Skeletal muscle satellite cell (primary cell): ENCODE data around the gene RETSAT.
"Not testable (repeated sequence)": the region's sequence is repeated elsewhere in the genome, so short reads cannot be mapped to it uniquely, and the experiment has no call there.

Experiments used
- H3K27me3 ChIP-seq: 2 replicates; pipeline ENCODE4 v1.7.0; 2013; ENCODE audit warnings: low read length; ENCODE audit not compliant: control insufficient read depth, insufficient read depth
- H3K36me3 ChIP-seq: 2 replicates; pipeline ENCODE4 v1.7.0; 2013; ENCODE audit warnings: mild to moderate bottlenecking, control low read depth, low read length; ENCODE audit not compliant: insufficient read depth
- H3K4me1 ChIP-seq: 2 replicates; pipeline ENCODE4 v1.7.0; 2013; ENCODE audit warnings: low read length; ENCODE audit not compliant: control insufficient read depth, insufficient read depth
- H3K4me2 ChIP-seq: 2 replicates; pipeline ENCODE4 v1.7.0; 2013; ENCODE audit warnings: mild to moderate bottlenecking, low read length
- H3K4me3 ChIP-seq: 2 replicates; pipeline ENCODE4 v1.7.0; 2013; ENCODE audit warnings: low read length
- H3K9ac ChIP-seq: 2 replicates; pipeline ENCODE4 v1.7.0; 2013; ENCODE audit warnings: mild to moderate bottlenecking, low read depth, low read length, moderate library complexity
- H3K9me3 ChIP-seq: replicated peaks from 2 replicates; pipeline ENCODE4 v1.7.0; 2013; ENCODE audit warnings: mild to moderate bottlenecking, control low read depth, low read length

RETSAT gene

GRCh38 chr2:85327822-85328617 lies 26.3 kb downstream of the RETSAT start, which contains the start of gene TGOLN2:
Gene TGOLN2 (minus strand): TSS chr2:85327989. CDS start chr2:85327962, 27 bp downstream.
- Histone ChIP-seq H3K4me3 (peak within 1 kb of the TSS; percentile 92), H3K4me2 (peak within 1 kb of the TSS; percentile 97), H3K27me3 (no peaks in the 10 kb centered on the region), H3K9me3 (no peaks in the 10 kb centered on the region), H3K9ac (peak within 1 kb of the TSS; percentile 94), H3K4me1 (peaks cover 14% of the 10 kb centered on the region), H3K36me3 (peaks cover 31% of the 10 kb centered on the region)

- no peaks in the 10 kb centered on the region for H3K9me3 ChIP-seq
- peak overlapping the region; percentile 94 for H3K9ac ChIP-seq
- H3K4me3 ChIP-seq, result peak overlapping the region; percentile 92
- peaks cover 14% of the 10 kb centered on the region for H3K4me1 ChIP-seq
- no peaks in the 10 kb centered on the region for H3K27me3 ChIP-seq
- peak overlapping the region; percentile 97 for H3K4me2 ChIP-seq
- H3K36me3 ChIP-seq, result peaks cover 37% of the 10 kb centered on the region
These were observed 27.0 kb downstream of the RETSAT start for GRCh38 chr2:85327160-85327821.

- peaks cover 14% of the 10 kb centered on the region for H3K4me1 ChIP-seq
- peak overlapping the region; percentile 94 for H3K9ac ChIP-seq
- H3K4me2 ChIP-seq, result peak overlapping the region; percentile 97
- no peaks in the 10 kb centered on the region for H3K27me3 ChIP-seq
- H3K4me3 ChIP-seq, result peak overlapping the region; percentile 92
- H3K36me3 ChIP-seq, result peaks cover 44% of the 10 kb centered on the region
- no peaks in the 10 kb centered on the region for H3K9me3 ChIP-seq
These were observed 27.7 kb downstream of the RETSAT start for GRCh38 chr2:85326406-85327159.

GRCh38 chr2:85325466-85325811 lies 28.9 kb downstream of the RETSAT start:
- Histone ChIP-seq H3K4me1 (peaks cover 14% of the 10 kb centered on the region), H3K27me3 (no peaks in the 10 kb centered on the region)

GRCh38 chr2:85324639-85325465 lies 29.5 kb downstream of the RETSAT start:
- no peaks in the 10 kb centered on the region for H3K27me3 ChIP-seq
- no peaks in the 10 kb centered on the region for H3K9me3 ChIP-seq
- H3K4me2 ChIP-seq, result peak overlapping the region; percentile 97
- peak overlapping the region; percentile 34 for H3K9ac ChIP-seq
- H3K36me3 ChIP-seq, result peaks cover 62% of the 10 kb centered on the region
- H3K4me3 ChIP-seq, result peak overlapping the region; percentile 92
- peaks cover 14% of the 10 kb centered on the region for H3K4me1 ChIP-seq

More at GRCh38 chr2:85325466-85325811, 28.9 kb downstream of the RETSAT start:
- Histone ChIP-seq H3K36me3 (peaks cover 56% of the 10 kb centered on the region), H3K9ac (peak overlapping the region; percentile 94), H3K9me3 (no peaks in the 10 kb centered on the region), H3K4me2 (peak overlapping the region; percentile 97), H3K4me3 (peak overlapping the region; percentile 92)

- H3K9ac ChIP-seq, H3K27me3 ChIP-seq, H3K4me2 ChIP-seq, H3K4me3 ChIP-seq, H3K9me3 ChIP-seq: not testable (repeated sequence)
- Histone ChIP-seq H3K4me1 (peaks cover 14% of the 10 kb centered on the region), H3K36me3 (peaks cover 68% of the 10 kb centered on the region)
These were observed 30.4 kb downstream of the RETSAT start for GRCh38 chr2:85323988-85324367.

- peaks cover 19% of the 10 kb centered on the region for H3K4me1 ChIP-seq
- peaks cover 68% of the 10 kb centered on the region for H3K36me3 ChIP-seq
- no peak overlapping the region for H3K4me3 ChIP-seq
- no peaks in the 10 kb centered on the region for H3K27me3 ChIP-seq
- H3K9ac ChIP-seq, result no peak overlapping the region
- no peaks in the 10 kb centered on the region for H3K9me3 ChIP-seq
- no peak overlapping the region for H3K4me2 ChIP-seq
These were observed 30.9 kb downstream of the RETSAT start for GRCh38 chr2:85323351-85323987.

- H3K4me1 ChIP-seq, result peaks cover 14% of the 10 kb centered on the region
- H3K9ac ChIP-seq, result no peak overlapping the region
- H3K4me2 ChIP-seq, result no peak overlapping the region
- H3K27me3 ChIP-seq, result no peaks in the 10 kb centered on the region
- peaks cover 72% of the 10 kb centered on the region for H3K36me3 ChIP-seq
- no peaks in the 10 kb centered on the region for H3K9me3 ChIP-seq
- H3K4me3 ChIP-seq, result no peak overlapping the region
These were observed 34.5 kb downstream of the RETSAT start for GRCh38 chr2:85319796-85320195.

- Histone ChIP-seq H3K4me1 (peaks cover 24% of the 10 kb centered on the region), H3K4me2 (peak overlapping the region; percentile 9), H3K9ac (no peak overlapping the region), H3K27me3 (no peaks in the 10 kb centered on the region), H3K36me3 (peaks cover 65% of the 10 kb centered on the region), H3K9me3 (no peaks in the 10 kb centered on the region), H3K4me3 (no peak overlapping the region)
These were observed 35.9 kb downstream of the RETSAT start for GRCh38 chr2:85318222-85319074.

GRCh38 chr2:85315921-85316320 lies 38.4 kb downstream of the RETSAT start:
- Histone ChIP-seq H3K4me1 (peaks cover 34% of the 10 kb centered on the region), H3K36me3 (peaks cover 44% of the 10 kb centered on the region)
- H3K9me3 ChIP-seq, H3K27me3 ChIP-seq, H3K4me2 ChIP-seq, H3K9ac ChIP-seq, H3K4me3 ChIP-seq: not testable (repeated sequence)
